HUES6 (cell line): Measurements from ENCODE around the gene CLDN19.
A peak's percentile ranks its signal among the peaks of the same experiment; 100 is the strongest.

Source experiments
- H3K27ac ChIP-seq: 2 replicates; pipeline ENCODE4 v1.7.0; 2013; ENCODE audit warnings: low read depth, mild to moderate bottlenecking, low read length, inconsistent platforms
- H3K27me3 ChIP-seq: 2 replicates; pipeline ENCODE4 v1.6.1; 2013; ENCODE audit warnings: low read length; ENCODE audit not compliant: control insufficient read depth, insufficient read depth
- H3K36me3 ChIP-seq: 2 replicates; pipeline ENCODE4 v1.6.1; 2013; ENCODE audit warnings: low read length; ENCODE audit not compliant: control insufficient read depth, insufficient read depth
- H3K4me1 ChIP-seq: 2 replicates; pipeline ENCODE4 v1.6.1; 2013; ENCODE audit warnings: low read length; ENCODE audit not compliant: control insufficient read depth, insufficient read depth
- H3K4me3 ChIP-seq: 2 replicates; pipeline ENCODE4 v1.5.1; 2013; ENCODE audit warnings: low read depth, low read length
- H3K9ac ChIP-seq: one replicate; pipeline ENCODE4 v1.6.1; 2013; ENCODE audit warnings: mild to moderate bottlenecking, low read length
- H3K9me3 ChIP-seq: 2 replicates; pipeline ENCODE4 v1.6.1; 2013; ENCODE audit warnings: low read depth, low read length; ENCODE audit not compliant: control insufficient read depth, insufficient read depth

The CLDN19 gene

DNA sequence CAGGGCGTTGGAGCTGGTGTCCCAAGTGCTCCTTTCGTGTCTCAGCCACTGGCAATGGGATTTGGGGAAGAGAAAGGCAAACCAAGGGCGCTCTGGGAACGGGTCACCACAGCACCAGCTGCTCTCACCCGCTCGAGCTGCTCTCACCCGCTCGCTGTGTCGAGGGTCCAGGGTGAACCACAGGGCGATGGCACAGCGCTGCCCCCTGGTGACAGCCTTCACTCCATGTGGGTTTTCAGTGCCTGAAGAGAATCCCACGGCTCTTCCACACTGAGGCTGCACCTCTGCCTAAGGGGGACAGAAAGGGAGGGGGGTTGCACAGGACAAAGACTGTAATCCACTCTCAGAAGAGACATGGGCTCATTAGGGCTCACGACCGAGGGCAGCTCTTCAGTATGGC, 7.1 kb upstream of the CLDN19 start:
- peaks cover 9% of the 10 kb centered on the region; the same call in 1 of the 2 replicates for H3K4me1 ChIP-seq
- no peak overlapping the region for H3K4me3 ChIP-seq
- no peaks in the 10 kb centered on the region for H3K27me3 ChIP-seq
- H3K9me3 ChIP-seq: peaks cover 6% of the 10 kb centered on the region; the same call in 1 of the 2 replicates
- no peak overlapping the region for H3K27ac ChIP-seq
- peaks cover 55% of the 10 kb centered on the region for H3K36me3 ChIP-seq
- H3K9ac ChIP-seq: no peak overlapping the region

DNA sequence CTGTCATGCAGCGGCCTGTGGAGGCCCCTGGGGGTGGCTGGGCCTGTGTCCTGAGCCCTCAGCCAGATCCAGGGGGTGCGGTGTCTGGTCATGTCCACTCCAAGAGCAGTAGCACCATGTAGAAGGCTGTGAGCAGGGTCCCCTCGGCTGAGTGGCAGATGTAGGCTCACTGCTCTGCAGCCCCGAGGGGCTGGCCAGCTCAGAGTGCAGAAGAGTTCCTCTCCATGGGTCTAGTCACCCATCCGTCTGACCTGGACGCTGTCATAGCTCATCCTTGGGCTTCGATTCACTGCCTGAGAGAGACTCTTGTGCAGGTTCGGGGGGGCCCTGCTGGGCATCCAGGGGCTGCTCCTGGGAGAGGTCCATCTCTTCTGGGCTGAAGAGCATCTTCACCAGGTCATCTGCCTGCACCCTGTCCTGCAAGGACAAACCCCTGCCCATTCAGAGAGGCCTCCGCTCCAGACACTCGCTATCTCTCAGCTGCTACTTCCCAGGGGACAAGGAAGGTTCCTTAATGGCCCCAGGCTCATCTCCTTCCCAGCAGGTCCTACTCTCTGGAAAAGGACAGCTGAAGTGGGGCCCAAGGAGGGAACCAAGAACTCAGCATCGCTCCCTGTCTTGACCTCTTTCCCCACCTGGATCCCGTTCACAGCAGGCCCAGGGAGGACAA, 6.5 kb upstream of the CLDN19 start:
- Histone ChIP-seq H3K9me3 (0 out of 2 replicates have a peak, but pooled peaks cover under 1% of the 10 kb centered on the region), H3K4me3 (no peak overlapping the region), H3K4me1 (peaks cover 14% of the 10 kb centered on the region), H3K36me3 (peaks cover 50% of the 10 kb centered on the region), H3K9ac (no peak overlapping the region), H3K27me3 (no peaks in the 10 kb centered on the region), H3K27ac (no peak overlapping the region)

DNA sequence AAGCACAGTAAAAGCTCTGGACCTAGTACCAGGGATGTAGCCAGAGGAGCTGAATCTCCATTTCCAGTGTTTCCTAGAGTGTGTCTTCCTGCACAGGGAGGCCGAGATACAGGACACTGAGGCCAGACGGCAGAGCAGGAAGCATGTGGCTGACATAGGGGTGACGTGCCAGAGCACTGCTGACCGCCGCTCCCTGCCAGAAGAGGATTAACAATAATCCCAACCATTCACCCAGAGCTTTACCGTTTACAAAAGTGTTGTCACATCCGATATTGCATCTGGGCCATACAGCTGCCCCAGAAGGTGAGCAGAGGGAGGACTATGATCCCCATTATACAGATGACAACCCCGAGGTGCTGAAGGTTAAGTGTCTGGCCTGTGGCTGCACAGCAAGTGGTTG, 5.8 kb upstream of the CLDN19 start:
- Histone ChIP-seq H3K27ac (no peak overlapping the region), H3K9ac (no peak overlapping the region), H3K27me3 (no peaks in the 10 kb centered on the region), H3K4me3 (no peak overlapping the region), H3K9me3 (no peaks in the 10 kb centered on the region), H3K4me1 (peaks cover 20% of the 10 kb centered on the region), H3K36me3 (peaks cover 48% of the 10 kb centered on the region)

DNA sequence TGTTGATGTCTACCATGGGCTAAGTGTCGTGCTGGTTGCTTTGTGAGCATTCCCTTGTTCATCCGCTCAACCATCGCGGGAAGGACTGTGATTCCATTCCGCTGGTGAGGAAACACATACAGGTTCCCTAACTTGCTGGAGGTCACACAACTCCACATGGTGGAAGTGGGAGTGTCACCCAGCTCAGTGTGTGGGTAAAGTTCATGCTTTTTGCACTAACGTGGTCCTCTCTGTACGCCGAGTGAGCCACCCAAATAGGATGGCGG, 4.0 kb upstream of the CLDN19 start:
- H3K9ac ChIP-seq: no peak overlapping the region
- peaks cover 36% of the 10 kb centered on the region for H3K4me1 ChIP-seq
- peaks cover 35% of the 10 kb centered on the region for H3K36me3 ChIP-seq
- H3K27ac ChIP-seq: no peak overlapping the region
- H3K27me3 ChIP-seq: no peaks in the 10 kb centered on the region
- H3K4me3 ChIP-seq: no peak overlapping the region
- no peaks in the 10 kb centered on the region for H3K9me3 ChIP-seq

DNA sequence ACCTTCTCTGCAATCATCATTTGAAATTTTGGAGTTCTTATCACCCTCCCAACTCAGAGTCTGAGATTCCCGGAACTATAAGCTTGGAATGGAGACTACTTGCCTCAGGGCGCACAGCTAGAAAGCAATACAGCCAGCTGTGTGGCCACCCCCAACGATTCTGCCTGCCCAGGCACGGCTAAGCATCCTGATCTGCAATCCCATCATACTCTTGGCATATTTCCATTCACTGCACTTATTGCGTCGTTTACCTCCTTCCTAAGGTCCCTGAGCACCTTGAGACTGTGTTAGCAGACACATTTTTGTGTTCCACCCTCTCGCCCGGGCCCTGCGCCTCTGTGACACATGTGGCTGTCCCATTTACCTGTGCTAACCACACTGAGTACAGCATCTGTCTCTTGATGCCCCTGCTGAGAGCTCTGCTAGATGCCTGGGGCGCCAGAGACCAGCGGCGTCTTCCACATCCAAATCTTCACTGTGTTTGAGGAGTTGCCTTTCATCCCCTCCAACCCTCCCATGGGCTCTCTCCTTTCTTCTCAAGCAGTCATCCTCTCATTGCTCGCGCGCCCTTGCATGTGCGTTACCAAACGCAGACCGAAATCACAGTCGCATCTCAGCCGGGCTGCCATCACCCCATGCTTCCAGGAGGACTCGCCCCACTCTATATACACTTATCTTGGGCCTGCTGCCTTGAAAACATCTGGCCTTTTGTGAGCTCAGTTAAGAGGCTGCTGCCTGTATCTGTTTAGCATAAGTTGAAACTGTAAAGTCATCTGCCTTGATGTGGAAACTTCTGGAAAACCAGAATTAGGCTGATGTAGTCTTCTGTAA, 3.5 kb upstream of the CLDN19 start:
- Histone ChIP-seq H3K27ac (no peak overlapping the region), H3K4me1 (peaks cover 41% of the 10 kb centered on the region), H3K9me3 (no peaks in the 10 kb centered on the region), H3K4me3 (no peak overlapping the region), H3K9ac (no peak overlapping the region), H3K27me3 (no peaks in the 10 kb centered on the region), H3K36me3 (peaks cover 30% of the 10 kb centered on the region)

DNA sequence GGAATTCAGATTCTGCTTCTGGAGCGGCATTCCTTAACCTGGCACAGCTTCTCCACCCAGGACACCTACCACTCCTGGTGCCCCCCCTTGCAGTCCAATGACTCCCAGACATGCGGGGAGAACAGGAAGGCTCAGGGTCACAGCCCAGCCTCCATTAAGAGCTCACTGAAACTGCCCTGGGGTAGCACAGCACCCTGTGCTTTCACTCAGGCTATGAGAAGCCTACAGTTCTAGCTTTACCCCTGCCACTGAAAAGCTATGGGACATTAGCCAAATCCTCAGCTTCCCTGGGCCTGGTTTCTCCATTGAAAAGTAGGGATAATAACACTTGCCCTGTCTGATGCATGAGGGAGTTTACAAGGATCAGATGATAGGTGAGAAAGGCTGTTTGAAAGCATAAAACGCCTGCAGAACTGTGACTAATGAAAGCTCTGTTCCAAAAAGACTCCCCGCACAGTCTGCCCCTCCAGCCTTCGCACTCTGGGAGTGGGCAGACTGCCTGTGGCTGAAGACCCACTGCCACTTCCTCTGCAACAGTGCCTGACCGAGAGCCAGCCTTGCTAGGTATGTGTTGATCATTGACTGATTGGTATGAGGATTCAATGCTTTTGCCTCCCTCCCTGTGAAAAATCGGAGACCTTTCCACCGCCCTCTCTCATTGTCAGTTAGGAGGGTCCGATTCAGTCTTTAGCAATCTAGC, 2.7 kb upstream of the CLDN19 start:
- H3K9ac ChIP-seq: no peak overlapping the region
- H3K9me3 ChIP-seq: no peaks in the 10 kb centered on the region
- H3K27ac ChIP-seq: no peak overlapping the region
- H3K27me3 ChIP-seq: no peaks in the 10 kb centered on the region
- H3K4me3 ChIP-seq: no peak overlapping the region
- peaks cover 22% of the 10 kb centered on the region for H3K36me3 ChIP-seq
- peaks cover 41% of the 10 kb centered on the region for H3K4me1 ChIP-seq

DNA sequence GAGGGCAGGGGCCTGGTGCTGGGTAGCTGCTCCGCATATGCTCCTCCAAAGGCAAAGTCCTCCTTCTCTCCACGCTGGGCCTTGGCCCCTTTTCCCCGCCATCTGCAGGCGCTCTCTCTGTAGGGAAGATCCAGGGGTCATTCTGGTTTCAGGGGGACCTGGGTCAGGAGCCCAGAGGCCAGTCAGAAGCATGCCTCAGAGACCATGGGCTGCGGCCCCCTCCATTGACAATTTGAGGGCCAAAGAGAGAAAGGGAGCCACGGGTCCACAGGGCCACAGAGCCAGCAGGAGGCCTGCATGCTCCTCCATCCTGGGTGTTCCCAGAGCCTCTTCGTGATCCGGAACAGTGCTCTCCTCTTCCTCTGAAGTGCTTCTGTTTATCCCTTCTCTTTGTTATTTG, 2.1 kb upstream of the CLDN19 start:
- no peak overlapping the region for H3K9ac ChIP-seq
- peaks cover 16% of the 10 kb centered on the region for H3K36me3 ChIP-seq
- peaks cover 41% of the 10 kb centered on the region for H3K4me1 ChIP-seq
- no peak overlapping the region for H3K4me3 ChIP-seq
- no peaks in the 10 kb centered on the region for H3K9me3 ChIP-seq
- no peak overlapping the region for H3K27ac ChIP-seq
- no peaks in the 10 kb centered on the region for H3K27me3 ChIP-seq

DNA sequence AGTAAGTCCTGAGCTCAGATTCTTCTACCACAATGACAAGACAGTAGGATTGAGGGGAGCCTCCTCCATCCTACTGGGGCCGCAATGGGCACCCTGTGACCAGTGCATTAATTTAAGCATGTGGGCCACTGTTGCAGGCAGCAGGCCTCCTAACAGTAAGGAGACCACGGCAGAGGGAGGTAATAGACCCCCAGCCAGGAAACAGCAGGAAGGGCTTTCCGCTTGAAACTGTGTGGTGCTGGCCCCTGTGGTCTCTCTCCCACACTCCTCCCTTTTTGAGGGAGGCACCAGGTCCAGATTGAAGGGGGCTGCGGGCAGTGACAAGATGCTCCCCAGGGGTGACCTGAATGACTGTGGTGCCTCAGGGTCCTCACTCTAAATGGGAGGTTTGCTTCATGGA, 1.7 kb upstream of the CLDN19 start:
- Histone ChIP-seq H3K9ac (peak overlapping the region; percentile 15), H3K9me3 (no peaks in the 10 kb centered on the region)

DNA sequence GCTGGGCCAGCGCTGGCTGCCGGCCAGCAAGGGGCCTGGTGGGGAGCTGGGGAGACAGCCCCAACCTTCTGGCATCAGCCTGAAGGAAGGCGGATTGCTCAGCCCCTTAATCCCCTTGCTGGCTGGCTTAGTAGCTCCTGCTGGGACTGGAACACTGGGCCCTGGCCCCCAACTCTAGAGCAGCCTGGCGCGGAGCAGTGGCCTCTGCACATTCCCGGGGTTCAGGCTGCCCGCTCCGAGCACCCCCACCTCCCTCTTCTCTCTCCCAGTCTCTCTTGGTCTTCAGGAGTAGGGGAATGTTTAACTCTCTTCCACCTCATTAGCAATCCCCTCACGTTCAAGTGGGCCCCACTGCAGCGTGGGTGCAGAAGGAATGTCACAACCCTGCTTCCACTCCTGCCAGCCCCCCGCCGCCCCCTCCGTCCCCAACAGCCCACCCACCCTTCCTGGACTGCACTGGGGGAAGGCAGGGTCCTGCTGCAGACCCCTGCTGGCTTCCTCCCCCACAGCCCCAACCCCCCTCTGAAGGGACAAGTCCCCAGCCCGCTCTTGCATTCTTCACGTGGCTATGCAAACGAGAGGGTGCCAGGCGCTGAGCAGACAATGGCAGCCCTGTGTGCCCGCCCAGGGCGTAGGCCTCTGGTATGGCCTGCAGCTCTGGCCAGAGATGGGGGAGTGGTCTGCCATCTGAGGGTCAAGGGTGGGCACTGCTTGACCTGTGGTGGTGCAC, 980 bp upstream of the CLDN19 start:
- peaks cover 6% of the 10 kb centered on the region for H3K36me3 ChIP-seq
- H3K9me3 ChIP-seq: no peaks in the 10 kb centered on the region
- H3K9ac ChIP-seq: peak overlapping the region; percentile 15
- H3K27me3 ChIP-seq: no peaks in the 10 kb centered on the region
- peaks cover 43% of the 10 kb centered on the region for H3K4me1 ChIP-seq
- H3K27ac ChIP-seq: no peak overlapping the region; the same call in 1 of the 2 replicates
- no peak overlapping the region for H3K4me3 ChIP-seq

More for the DNA sequence above, 1.7 kb upstream of the CLDN19 start:
- H3K4me3 ChIP-seq: no peak overlapping the region
- H3K27ac ChIP-seq: no peak overlapping the region
- H3K4me1 ChIP-seq: peaks cover 41% of the 10 kb centered on the region
- no peaks in the 10 kb centered on the region for H3K27me3 ChIP-seq
- peaks cover 13% of the 10 kb centered on the region for H3K36me3 ChIP-seq

DNA sequence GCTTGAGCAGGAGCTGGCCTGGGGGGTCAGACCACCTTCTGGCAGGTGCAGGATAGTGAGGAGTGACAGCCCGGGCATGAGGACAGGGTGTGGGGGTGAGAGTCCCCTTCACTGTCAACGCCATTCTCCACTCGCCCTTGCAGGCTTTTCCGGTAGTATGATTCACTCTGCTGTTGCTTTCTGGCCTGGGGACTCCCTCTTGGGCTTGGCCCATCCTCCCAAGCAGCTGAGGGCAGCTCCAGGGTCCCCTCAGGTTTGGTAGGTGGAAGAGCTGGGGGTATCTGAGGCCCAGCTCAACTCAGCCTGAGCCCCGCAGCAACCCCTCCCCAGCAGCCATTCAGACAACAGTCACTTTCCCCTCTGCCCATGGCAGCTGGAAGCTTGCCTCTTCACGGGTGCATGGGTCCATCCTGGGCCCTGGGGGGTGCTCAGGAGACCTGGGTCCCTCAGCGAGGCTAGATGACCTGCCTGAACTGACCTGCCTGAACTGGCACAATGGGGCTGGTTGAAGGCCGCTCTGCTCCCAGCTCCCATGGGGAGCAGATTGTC, 1.3 kb downstream of the CLDN19 start:
- peaks cover 51% of the 10 kb centered on the region for H3K4me1 ChIP-seq
- H3K9me3 ChIP-seq: no peaks in the 10 kb centered on the region
- no peak overlapping the region for H3K27ac ChIP-seq
- no peaks in the 10 kb centered on the region for H3K27me3 ChIP-seq
- H3K4me3 ChIP-seq: no peak overlapping the region
- H3K36me3 ChIP-seq: no peaks in the 10 kb centered on the region
- no peak overlapping the region for H3K9ac ChIP-seq
